PFSK-1 (cell line): Measurements from ENCODE around the gene HHAT.

Source experiments
- FOXP2 ChIP-seq: optimal IDR thresholded peaks from 2 replicates; pipeline ENCODE3; 2011; ENCODE audit warnings: borderline replicate concordance, control low read depth, inconsistent platforms; ENCODE audit not compliant: insufficient read depth; ENCODE audit errors: extremely low read length, extremely low read depth
- POLR2AphosphoS5 ChIP-seq: IDR thresholded peaks from 2 replicates; pipeline ENCODE4 v1.6.1; 2012; ENCODE audit warnings: low read depth, mild to moderate bottlenecking, control low read depth, low read length, moderate library complexity
- SIN3A ChIP-seq: IDR thresholded peaks from 2 replicates; pipeline ENCODE4 v1.6.1; 2012; ENCODE audit warnings: mild to moderate bottlenecking, low read length, moderate library complexity, borderline replicate concordance; ENCODE audit not compliant: insufficient read depth
- TAF1 ChIP-seq: IDR thresholded peaks from 2 replicates; pipeline ENCODE4 v1.6.1; 2012; ENCODE audit warnings: low read length, control low read depth, borderline replicate concordance; ENCODE audit not compliant: insufficient read depth
- TF ChIP-seq, protein P1 (sequence below), 2 experiments: IDR thresholded peaks; 2 replicates each; pipeline versions ENCODE4 v1.6.1 to v1.8.0; 2011 to 2012; ENCODE audit warnings: low read depth in 2 of 2, low read length in 2 of 2, control low read depth in 1 of 2, inconsistent platforms in 1 of 2, mild to moderate bottlenecking in 1 of 2, moderate library complexity in 1 of 2; ENCODE audit not compliant: insufficient read depth in 1 of 2

HHAT gene

DNA sequence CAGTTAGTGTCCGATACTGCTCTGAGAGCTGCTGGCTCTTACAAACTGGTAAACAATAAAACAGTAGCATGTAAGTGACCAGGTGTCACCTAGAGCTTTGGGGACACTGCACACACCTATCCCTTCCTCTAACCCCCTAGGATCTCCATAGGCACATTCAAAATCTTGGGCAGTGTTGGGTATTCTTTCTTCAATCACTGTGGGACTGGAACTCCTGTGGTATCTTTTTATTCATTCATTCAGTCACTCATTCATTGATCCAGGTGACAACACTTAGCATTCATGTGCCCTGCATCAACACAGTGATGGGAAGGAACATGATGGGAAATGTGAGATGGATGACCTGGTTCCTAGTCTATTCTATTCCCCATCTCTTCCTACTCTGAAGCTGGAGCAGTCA, 73.9 kb downstream of the HHAT start:
- TF ChIP-seq POLR2AphosphoS5 = no peak
- TF ChIP-seq, protein P1, sequence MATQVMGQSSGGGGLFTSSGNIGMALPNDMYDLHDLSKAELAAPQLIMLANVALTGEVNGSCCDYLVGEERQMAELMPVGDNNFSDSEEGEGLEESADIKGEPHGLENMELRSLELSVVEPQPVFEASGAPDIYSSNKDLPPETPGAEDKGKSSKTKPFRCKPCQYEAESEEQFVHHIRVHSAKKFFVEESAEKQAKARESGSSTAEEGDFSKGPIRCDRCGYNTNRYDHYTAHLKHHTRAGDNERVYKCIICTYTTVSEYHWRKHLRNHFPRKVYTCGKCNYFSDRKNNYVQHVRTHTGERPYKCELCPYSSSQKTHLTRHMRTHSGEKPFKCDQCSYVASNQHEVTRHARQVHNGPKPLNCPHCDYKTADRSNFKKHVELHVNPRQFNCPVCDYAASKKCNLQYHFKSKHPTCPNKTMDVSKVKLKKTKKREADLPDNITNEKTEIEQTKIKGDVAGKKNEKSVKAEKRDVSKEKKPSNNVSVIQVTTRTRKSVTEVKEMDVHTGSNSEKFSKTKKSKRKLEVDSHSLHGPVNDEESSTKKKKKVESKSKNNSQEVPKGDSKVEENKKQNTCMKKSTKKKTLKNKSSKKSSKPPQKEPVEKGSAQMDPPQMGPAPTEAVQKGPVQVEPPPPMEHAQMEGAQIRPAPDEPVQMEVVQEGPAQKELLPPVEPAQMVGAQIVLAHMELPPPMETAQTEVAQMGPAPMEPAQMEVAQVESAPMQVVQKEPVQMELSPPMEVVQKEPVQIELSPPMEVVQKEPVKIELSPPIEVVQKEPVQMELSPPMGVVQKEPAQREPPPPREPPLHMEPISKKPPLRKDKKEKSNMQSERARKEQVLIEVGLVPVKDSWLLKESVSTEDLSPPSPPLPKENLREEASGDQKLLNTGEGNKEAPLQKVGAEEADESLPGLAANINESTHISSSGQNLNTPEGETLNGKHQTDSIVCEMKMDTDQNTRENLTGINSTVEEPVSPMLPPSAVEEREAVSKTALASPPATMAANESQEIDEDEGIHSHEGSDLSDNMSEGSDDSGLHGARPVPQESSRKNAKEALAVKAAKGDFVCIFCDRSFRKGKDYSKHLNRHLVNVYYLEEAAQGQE (IDR thresholded peaks at IDR 0.05; ENCODE audit: insufficient read depth in 1 of 2, low read depth in 2 of 2, low read length in 2 of 2) = no peak
- TF ChIP-seq FOXP2 = no peak
- TF ChIP-seq SIN3A = no peak
- no peak for TF ChIP-seq TAF1

DNA sequence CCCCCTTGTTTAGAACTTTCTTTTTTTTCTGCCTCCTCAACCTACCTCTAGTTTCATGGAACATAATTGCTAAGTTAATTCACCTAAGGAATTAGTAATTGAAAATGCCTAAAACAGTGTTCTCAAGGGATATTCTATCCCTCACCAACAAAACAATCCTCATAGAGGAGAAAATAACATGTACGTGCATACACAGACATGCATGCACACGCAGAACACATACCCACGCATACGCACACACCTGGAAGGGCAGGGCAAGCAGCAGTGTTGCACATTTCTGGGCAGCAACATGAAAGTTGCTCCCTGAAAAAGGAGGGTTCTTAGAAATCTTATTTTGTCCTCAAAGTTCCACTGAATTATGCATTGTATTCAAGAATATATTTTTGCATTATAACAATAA, 76.6 kb downstream of the HHAT start:
- no peak for TF ChIP-seq FOXP2
- no peak for TF ChIP-seq SIN3A

DNA sequence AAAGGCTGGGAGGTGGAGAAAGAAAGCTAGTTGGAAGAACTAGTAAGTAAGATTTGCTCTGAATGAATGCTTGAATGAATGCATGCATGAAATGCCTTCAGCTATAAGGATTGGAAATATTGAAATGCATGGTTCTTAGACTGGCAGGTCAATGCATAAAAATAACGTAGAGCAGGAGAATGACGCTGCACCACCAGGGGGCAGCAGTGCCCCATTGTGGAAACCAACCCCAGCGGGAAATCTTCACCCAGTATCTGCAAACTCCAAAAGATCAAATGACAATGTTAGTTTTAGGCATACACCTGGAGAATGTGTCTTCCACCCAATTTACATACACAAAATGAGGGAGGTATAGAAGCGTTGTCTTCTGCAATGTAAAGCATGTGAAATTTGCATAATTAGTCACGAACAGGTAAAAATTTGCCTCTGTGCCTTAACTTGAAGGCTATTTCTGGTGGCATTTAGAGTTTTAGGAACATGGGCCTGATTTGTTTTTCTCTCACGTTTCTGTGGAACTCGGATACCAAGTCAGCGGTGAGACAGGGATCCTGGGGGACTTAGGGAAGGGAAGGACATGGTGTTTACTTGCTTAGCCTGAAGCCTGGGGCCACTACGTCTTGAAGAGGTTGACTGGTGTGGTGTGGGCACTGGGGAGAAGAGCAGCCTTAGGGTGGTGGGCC, 78.6 kb downstream of the HHAT start:
- TF ChIP-seq POLR2AphosphoS5 (no peak), FOXP2 (no peak), SIN3A (no peak), TAF1 (no peak)
- TF ChIP-seq, protein P1 (IDR thresholded peaks at IDR 0.05; ENCODE audit: insufficient read depth in 1 of 2, low read depth in 2 of 2, low read length in 2 of 2) = no peak

DNA sequence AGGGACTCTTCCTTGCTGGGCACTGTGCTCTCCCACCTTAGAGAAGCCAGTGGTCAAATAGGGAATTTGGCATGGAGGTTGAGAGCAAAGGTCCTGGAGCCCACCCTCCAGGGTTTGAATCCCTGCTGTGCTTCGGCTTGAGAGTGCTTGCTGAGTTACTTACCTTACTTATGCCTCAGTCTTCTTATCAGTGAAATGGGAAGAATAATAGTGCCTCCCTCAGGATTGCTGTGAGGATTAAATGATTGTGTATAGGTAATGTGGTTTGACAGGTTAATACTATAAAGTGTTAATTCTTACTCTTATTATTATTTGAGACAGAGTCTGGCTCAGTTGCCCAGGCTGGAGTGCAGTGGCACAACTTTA, 79.2 kb downstream of the HHAT start:
- TF ChIP-seq POLR2AphosphoS5 = no peak
- TF ChIP-seq, protein P1 (IDR thresholded peaks at IDR 0.05; ENCODE audit: insufficient read depth in 1 of 2, low read depth in 2 of 2, low read length in 2 of 2) = no peak
- TF ChIP-seq FOXP2 = no peak
- TF ChIP-seq SIN3A = no peak
- no peak for TF ChIP-seq TAF1

DNA sequence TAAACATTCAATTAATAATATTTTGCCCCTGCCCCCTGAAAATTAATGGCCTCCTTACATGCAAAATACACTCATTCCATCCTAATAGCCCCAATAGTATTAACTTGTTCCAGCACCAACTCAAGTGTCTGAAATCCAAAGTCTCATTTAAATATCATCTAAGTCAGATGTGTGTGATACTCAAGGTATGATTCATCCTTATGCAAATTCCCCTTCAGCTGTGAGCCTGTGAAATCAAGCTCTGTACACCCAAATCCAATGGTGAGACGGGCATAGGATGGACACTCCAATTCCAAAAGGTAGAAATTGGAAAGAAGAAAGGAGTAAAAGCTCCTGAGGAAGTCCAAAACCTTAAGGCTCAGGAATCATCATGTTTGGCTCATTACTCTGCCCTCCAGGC, 83.5 kb downstream of the HHAT start:
- TF ChIP-seq POLR2AphosphoS5 = no peak
- TF ChIP-seq TAF1 = no peak
- TF ChIP-seq, protein P1 (IDR thresholded peaks at IDR 0.05; ENCODE audit: insufficient read depth in 1 of 2, low read depth in 2 of 2, low read length in 2 of 2) = no peak
- TF ChIP-seq FOXP2 = no peak
- TF ChIP-seq SIN3A = no peak
